Activated CD4-positive, alpha-beta T cell treated with anti-CD3 and anti-CD28 coated beads, Interleukin-2, amount 10 ng/mL, durations not matched to agents 7 days and 5 days (primary cell): ENCODE results near the gene CD300LF. TPM values are rescaled to one million over a fixed set of nuclear protein-coding genes. Genes with fewer than 3 reads are reported as not detected.

Source experiments
- CTCF ChIA-PET: fragments of 350-600 bp; sonication (Branson Sonifier 250); formaldehyde crosslinking; loops from one replicate; lab custom pipeline; 2021; ENCODE audit warnings: antibody characterized with exemption; lab: Charles Lee
- POLR2A ChIA-PET: fragments of 350-600 bp; sonication (Branson Sonifier 250); formaldehyde crosslinking; loops from one replicate; lab custom pipeline; 2021; ENCODE audit warnings: antibody characterized with exemption; lab: Charles Lee
- DNase-seq: peaks from one replicate; pipeline ENCODE4 v3.0.0-alpha.2; 2020
- H3K27ac Mint-ChIP-seq: one replicate; pipeline ENCODE4 v1.8.0; 2021; ENCODE audit warnings: mild to moderate bottlenecking, moderate library complexity, mixed read lengths
- H3K27me3 Mint-ChIP-seq: one replicate; pipeline ENCODE4 v1.8.0; 2021; ENCODE audit warnings: mixed read lengths
- H3K36me3 Mint-ChIP-seq: one replicate; pipeline ENCODE4 v1.8.0; 2021; ENCODE audit warnings: low read depth, mixed read lengths
- H3K4me1 Mint-ChIP-seq: one replicate; pipeline ENCODE4 v1.8.0; 2021; ENCODE audit warnings: mixed read lengths
- H3K4me3 Mint-ChIP-seq: one replicate; pipeline ENCODE4 v1.8.0; 2021; ENCODE audit warnings: mild to moderate bottlenecking, moderate library complexity, mixed read lengths
- H3K9me3 Mint-ChIP-seq: one replicate; pipeline ENCODE4 v1.8.0; 2021; ENCODE audit warnings: mixed read lengths
- total RNA-seq, 2 experiments: library from RNA; stranded (reverse); gene quantifications; one replicate each; pipeline ENCODE4 v1.2.3, GENCODE V29; 2021

CD300LF gene
- total RNA-seq, 2 experiments from 2014 or later, result not detected

GRCh38 chr17:74752822-74753401 is 40.2 kb upstream of the CD300LF start:
- peak overlapping the region; percentile 77 for H3K27ac Mint-ChIP-seq
- CTCF ChIA-PET, result interaction anchor here (1.0 to 2.0 kb wide), 3 partner anchors 11 to 29 kb away, joined by 3 to 5 read pairs (median 3); no protein-coding TSS in a partner anchor
- peaks cover 64% of the 10 kb centered on the region for H3K4me1 Mint-ChIP-seq
- POLR2A ChIA-PET, result no interaction called here
- no peak for DNase-seq
- H3K36me3 Mint-ChIP-seq, result peaks cover 54% of the 10 kb centered on the region
- no peaks in the 10 kb centered on the region for H3K9me3 Mint-ChIP-seq
- no peaks in the 10 kb centered on the region for H3K27me3 Mint-ChIP-seq
- H3K4me3 Mint-ChIP-seq, result peak overlapping the region; percentile 92

GRCh38 chr17:74752415-74752814 is 39.7 kb upstream of the CD300LF start:
- peak overlapping the region; percentile 92 for H3K4me3 Mint-ChIP-seq
- H3K36me3 Mint-ChIP-seq, result peaks cover 54% of the 10 kb centered on the region
- no peak for DNase-seq
- ChIA-PET POLR2A (no interaction called here), CTCF (interaction anchor here (2.0 to 3.8 kb wide), 2 partner anchors 12 to 94 kb away, joined by 5 to 17 read pairs; no protein-coding TSS in a partner anchor)
- peaks cover 64% of the 10 kb centered on the region for H3K4me1 Mint-ChIP-seq
- peak overlapping the region; percentile 77 for H3K27ac Mint-ChIP-seq
- no peaks in the 10 kb centered on the region for H3K9me3 Mint-ChIP-seq
- no peaks in the 10 kb centered on the region for H3K27me3 Mint-ChIP-seq

DNA sequence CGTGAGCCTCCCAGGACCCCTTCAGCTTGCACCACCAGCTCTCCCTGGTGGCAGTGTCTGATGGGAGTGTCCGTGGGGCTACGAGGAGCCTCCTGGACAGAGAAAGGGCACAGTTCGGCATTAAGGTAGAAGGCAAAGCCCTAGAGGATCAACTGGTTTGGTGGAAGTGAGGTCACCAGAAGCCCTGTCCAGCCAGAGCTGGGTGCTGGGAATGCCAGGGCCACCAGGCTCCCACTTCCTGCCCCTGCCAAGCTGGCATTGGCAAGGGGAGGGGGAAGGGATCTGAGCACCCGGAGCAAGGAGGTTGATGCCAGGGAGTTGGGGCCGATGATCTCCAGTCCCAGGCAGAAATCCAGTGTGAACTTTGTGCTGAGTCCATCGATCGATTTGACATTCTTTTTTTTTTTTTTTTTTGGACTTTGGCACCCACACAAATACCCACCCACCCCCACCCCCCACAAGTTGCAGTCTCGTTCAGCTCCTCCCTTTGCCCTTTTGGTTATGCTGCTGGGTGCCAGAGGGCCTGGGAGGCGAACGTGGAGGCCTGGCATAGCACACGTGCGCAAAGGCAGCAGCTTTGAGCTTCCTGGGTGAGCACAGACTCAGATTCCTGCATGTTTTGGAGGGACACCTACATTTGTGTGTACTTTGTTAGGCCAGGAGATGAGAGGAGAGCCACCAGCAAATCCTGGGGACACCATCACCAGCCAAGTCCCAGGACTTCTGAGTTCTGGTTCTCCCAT is 37.8 kb upstream of the CD300LF start:
- Mint-ChIP-seq H3K9me3 (no peaks in the 10 kb centered on the region), H3K27me3 (no peaks in the 10 kb centered on the region), H3K36me3 (peaks cover 49% of the 10 kb centered on the region), H3K4me1 (peaks cover 69% of the 10 kb centered on the region), H3K27ac (peak overlapping the region; percentile 84), H3K4me3 (peak overlapping the region; percentile 92)
- no peak for DNase-seq
- ChIA-PET CTCF (interaction anchor here (0.8 to 3.8 kb wide), 12 partner anchors 8 to 125 kb away, joined by 3 to 24 read pairs (median 6); partner anchors contain the start of gene RAB37), POLR2A (interaction anchor here (1.3 kb wide), 1 partner anchor 93 kb away, joined by 6 read pairs; no protein-coding TSS in a partner anchor)

DNA sequence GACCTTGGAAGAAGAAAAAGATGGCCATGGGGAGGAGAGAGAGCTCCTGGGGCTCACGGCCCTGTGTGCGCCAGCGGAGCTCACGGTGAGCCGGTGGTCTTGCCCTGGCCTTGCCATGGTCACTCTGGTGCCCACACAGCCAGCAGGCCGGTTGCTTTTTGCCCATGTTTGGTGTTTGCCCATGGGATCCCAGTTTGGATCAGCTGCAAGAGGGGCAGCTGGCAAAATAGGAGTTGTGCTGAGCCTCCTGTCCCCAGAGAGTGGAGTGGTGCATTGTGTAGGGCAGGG is 37.3 kb upstream of the CD300LF start:
- CTCF ChIA-PET, result interaction anchor here (0.8 to 3.8 kb wide), 12 partner anchors 9 to 126 kb away, joined by 3 to 24 read pairs (median 6); partner anchors contain the start of gene RAB37
- Mint-ChIP-seq H3K27me3 (no peaks in the 10 kb centered on the region), H3K4me3 (peak overlapping the region; percentile 92), H3K9me3 (no peaks in the 10 kb centered on the region), H3K36me3 (peaks cover 44% of the 10 kb centered on the region), H3K27ac (peak overlapping the region; percentile 84), H3K4me1 (peaks cover 63% of the 10 kb centered on the region)
- POLR2A ChIA-PET, result interaction anchor here (1.3 kb wide), 1 partner anchor 93 kb away, joined by 6 read pairs; no protein-coding TSS in a partner anchor
- no peak for DNase-seq

GRCh38 chr17:74749279-74750038 is 36.7 kb upstream of the CD300LF start:
- no peaks in the 10 kb centered on the region for H3K27me3 Mint-ChIP-seq
- peak overlapping the region; percentile 92 for H3K4me3 Mint-ChIP-seq
- H3K9me3 Mint-ChIP-seq, result no peaks in the 10 kb centered on the region
- H3K4me1 Mint-ChIP-seq, result peaks cover 63% of the 10 kb centered on the region
- POLR2A ChIA-PET, result interaction anchor here (1.3 kb wide), 1 partner anchor 92 kb away, joined by 6 read pairs; no protein-coding TSS in a partner anchor
- CTCF ChIA-PET, result interaction anchor here (0.8 to 3.8 kb wide), 13 partner anchors 9 to 487 kb away, joined by 3 to 24 read pairs (median 6); partner anchors contain the start of genes NAT9 and RAB37
- peaks cover 42% of the 10 kb centered on the region for H3K36me3 Mint-ChIP-seq
- peak overlapping the region; percentile 84 for H3K27ac Mint-ChIP-seq
- peak; percentile 57 for DNase-seq

GRCh38 chr17:74748529-74749278 is 36.0 kb upstream of the CD300LF start, which contains the start of gene NHERF1:
TSS of gene NHERF1 (plus strand) at chr17:74748628. CDS start at chr17:74748847, 219 bp downstream.
- peaks cover 45% of the 10 kb centered on the region for H3K36me3 Mint-ChIP-seq
- DNase-seq, result peak; percentile 93
- H3K27me3 Mint-ChIP-seq, result no peaks in the 10 kb centered on the region
- peaks cover 65% of the 10 kb centered on the region for H3K4me1 Mint-ChIP-seq
- H3K27ac Mint-ChIP-seq, result peak within 1 kb of the TSS; percentile 84
- ChIA-PET CTCF (interaction anchor here (0.8 to 4.7 kb wide), 11 partner anchors 10 to 486 kb away, joined by 3 to 38 read pairs (median 7); partner anchors contain the start of genes NAT9 and RAB37), POLR2A (interaction anchor here (1.3 kb wide), 1 partner anchor 91 kb away, joined by 6 read pairs; no protein-coding TSS in a partner anchor)
- H3K9me3 Mint-ChIP-seq, result peaks cover 3% of the 10 kb centered on the region
- peak within 1 kb of the TSS; percentile 92 for H3K4me3 Mint-ChIP-seq

DNA sequence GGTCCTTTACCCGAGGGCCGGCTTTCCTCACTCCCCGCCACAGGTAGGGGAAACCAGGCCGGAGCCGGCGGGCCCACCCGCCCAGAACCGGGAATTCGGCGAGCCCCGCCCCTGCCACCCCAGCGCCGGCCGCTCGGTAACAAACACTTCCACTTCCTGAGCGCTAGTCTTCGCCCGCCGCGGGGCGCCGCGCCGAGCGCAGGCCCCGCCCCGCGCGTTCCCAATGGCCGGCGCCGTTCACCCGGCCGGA is 35.5 kb upstream of the CD300LF start:
- Mint-ChIP-seq H3K9me3 (peaks cover 4% of the 10 kb centered on the region), H3K27me3 (no peaks in the 10 kb centered on the region), H3K27ac (no peak overlapping the region), H3K36me3 (peaks cover 44% of the 10 kb centered on the region), H3K4me1 (peaks cover 65% of the 10 kb centered on the region), H3K4me3 (peak overlapping the region; percentile 70)
- ChIA-PET CTCF (interaction anchor here (0.7 to 4.7 kb wide), 3 partner anchors 11 to 91 kb away, joined by 3 to 38 read pairs (median 4); no protein-coding TSS in a partner anchor), POLR2A (no interaction called here)
- DNase-seq, result no peak

- Mint-ChIP-seq H3K27me3 (no peaks in the 10 kb centered on the region), H3K4me3 (peak overlapping the region; percentile 70), H3K4me1 (peaks cover 65% of the 10 kb centered on the region), H3K9me3 (peaks cover 4% of the 10 kb centered on the region), H3K36me3 (peaks cover 33% of the 10 kb centered on the region), H3K27ac (peak overlapping the region; percentile 71)
- no peak for DNase-seq
- CTCF ChIA-PET, result interaction anchor here (1.3 to 4.7 kb wide), 11 partner anchors 10 to 122 kb away, joined by 3 to 38 read pairs (median 7); partner anchors contain the start of genes NAT9 and RAB37
- POLR2A ChIA-PET, result no interaction called here
These were observed 34.2 kb upstream of the CD300LF start for GRCh38 chr17:74746922-74747321.

DNA sequence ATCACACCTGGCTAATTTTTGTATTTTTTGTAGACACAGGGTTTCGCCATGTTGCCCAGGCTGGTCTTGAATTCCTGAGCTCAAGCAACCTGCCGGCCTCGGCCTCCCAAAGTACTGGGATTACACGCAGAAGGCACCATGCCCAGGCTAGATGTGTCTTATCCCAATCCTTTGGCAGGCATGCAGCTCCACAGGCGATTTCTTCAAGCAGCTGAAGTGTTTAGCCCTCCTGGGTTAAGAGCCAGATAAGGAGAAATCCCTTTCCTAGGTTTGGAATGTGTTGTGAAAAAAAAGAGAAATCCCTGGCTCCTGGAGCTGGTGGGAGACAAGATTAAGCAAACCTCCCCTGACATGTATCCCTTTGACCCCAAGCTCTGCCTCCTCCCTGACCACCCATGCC is 33.7 kb upstream of the CD300LF start:
- POLR2A ChIA-PET, result no interaction called here
- Mint-ChIP-seq H3K4me1 (peaks cover 65% of the 10 kb centered on the region), H3K27me3 (no peaks in the 10 kb centered on the region), H3K4me3 (peak overlapping the region; percentile 70), H3K36me3 (peaks cover 30% of the 10 kb centered on the region), H3K27ac (peak overlapping the region; percentile 71), H3K9me3 (peaks cover 4% of the 10 kb centered on the region)
- CTCF ChIA-PET, result interaction anchor here (0.5 to 4.7 kb wide), 17 partner anchors 9 to 661 kb away, joined by 3 to 38 read pairs (median 7); partner anchors contain the start of genes FDXR, NAT9 and RAB37
- DNase-seq, result no peak

GRCh38 chr17:74745548-74746177 is 32.9 kb upstream of the CD300LF start:
- Mint-ChIP-seq H3K27ac (no peak overlapping the region), H3K36me3 (peaks cover 23% of the 10 kb centered on the region), H3K9me3 (peaks cover 4% of the 10 kb centered on the region), H3K27me3 (no peaks in the 10 kb centered on the region), H3K4me3 (no peak overlapping the region), H3K4me1 (peaks cover 67% of the 10 kb centered on the region)
- ChIA-PET CTCF (interaction anchor here (0.7 to 4.7 kb wide), 21 partner anchors 8 to 127 kb away, joined by 3 to 38 read pairs (median 7); partner anchors contain the start of genes FDXR, NAT9 and RAB37), POLR2A (no interaction called here)
- no peak for DNase-seq
